HL-60 (cell line): ENCODE results near the gene C5AR2.

Source experiments
- DNase-seq, 2 experiments: peaks; one replicate each; pipeline ENCODE4 v3.0.0-alpha.2; 2010 to 2020; ENCODE audit warnings: low read depth in 1 of 2, low spot score in 1 of 2
- H3K27ac ChIP-seq: fragments of 250-450 bp; sonication (Bioruptor Pico); replicated peaks from 2 replicates; pipeline ENCODE4 v1.5.1; 2020; ENCODE audit warnings: mild to moderate bottlenecking, moderate library complexity
- H3K27me3 ChIP-seq: fragments of 250-450 bp; sonication (Bioruptor Pico); 2 replicates; pipeline ENCODE4 v1.5.1; 2021; ENCODE audit warnings: mild to moderate bottlenecking, moderate library complexity; ENCODE audit not compliant: insufficient read depth, poor library complexity, severe bottlenecking
- H3K4me3 ChIP-seq: replicated peaks from 2 replicates; pipeline ENCODE4 v1.5.1; 2011; ENCODE audit warnings: mild to moderate bottlenecking, control low read depth, low read length; ENCODE audit not compliant: insufficient read depth
- CTCF ChIP-seq: IDR thresholded peaks from one replicate; pipeline ENCODE4 v1.5.1; 2011; ENCODE audit warnings: low read length, control low read depth, inconsistent platforms; ENCODE audit not compliant: insufficient read depth
- GABPA ChIP-seq: IDR thresholded peaks from 2 replicates; pipeline ENCODE4 v1.6.1; 2012; ENCODE audit warnings: low read depth
- POLR2AphosphoS5 ChIP-seq: IDR thresholded peaks from 2 replicates; pipeline ENCODE4 v1.6.1; 2012; ENCODE audit warnings: low read depth
- REST ChIP-seq: IDR thresholded peaks from 2 replicates; pipeline ENCODE4 v1.6.1; 2012; ENCODE audit warnings: low read depth; ENCODE audit not compliant: insufficient replicate concordance
- SPI1 ChIP-seq: IDR thresholded peaks from 2 replicates; pipeline ENCODE4 v1.6.1; 2012; ENCODE audit warnings: low read depth, mild to moderate bottlenecking, borderline replicate concordance

C5AR2 gene

DNA sequence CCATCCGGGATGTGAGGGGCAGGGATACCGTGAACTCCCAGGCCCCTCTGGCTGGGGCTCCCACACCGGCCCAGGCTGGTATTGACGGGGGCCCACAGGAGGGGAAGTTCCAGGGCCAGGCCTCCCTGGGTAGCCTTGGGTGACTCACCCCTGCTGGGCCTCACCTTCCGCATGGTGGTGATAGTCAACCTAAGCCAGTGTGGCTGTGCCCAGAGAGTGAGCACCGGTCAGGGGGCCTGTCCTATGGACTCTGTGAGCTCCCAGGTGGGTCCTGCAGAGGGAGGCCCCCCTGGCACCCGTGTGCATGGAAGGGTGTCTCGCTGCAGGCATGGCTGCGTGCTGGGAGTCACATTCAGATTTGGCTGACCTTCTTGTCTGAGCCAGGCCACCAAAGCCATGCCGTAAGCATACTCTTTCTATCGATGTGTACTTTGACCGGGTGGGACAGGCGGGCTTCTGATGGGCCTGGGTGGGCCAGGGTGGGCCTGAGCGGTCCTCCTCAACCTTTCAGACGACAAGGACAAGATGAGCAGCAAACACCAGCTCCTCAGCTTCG lies 44.7 kb downstream of the C5AR2 start:
- Histone ChIP-seq H3K27me3 (no peaks in the 10 kb centered on the region), H3K4me3 (no peak overlapping the region), H3K27ac (peak overlapping the region; percentile 56)
- DNase-seq, result peak in 1 of 2 experiments; percentile 59
- TF ChIP-seq GABPA (no peak), POLR2AphosphoS5 (no peak), SPI1 (peak; percentile 23; the same call in 1 of the 2 replicates)

GRCh38 chr19:47377208-47377701 lies 45.3 kb downstream of the C5AR2 start:
- H3K4me3 ChIP-seq, result no peak overlapping the region
- TF ChIP-seq CTCF (no peak), GABPA (no peak), REST (no peak), POLR2AphosphoS5 (no peak), SPI1 (no peak)
- peak overlapping the region; percentile 19; the same call in 1 of the 2 replicates for H3K27ac ChIP-seq
- no peaks in the 10 kb centered on the region for H3K27me3 ChIP-seq
- DNase-seq, result no peak

- H3K4me3 ChIP-seq, result no peak overlapping the region
- TF ChIP-seq GABPA (no peak), SPI1 (no peak), CTCF (no peak), REST (no peak)
- DNase-seq, result no peak
- H3K27me3 ChIP-seq, result no peaks in the 10 kb centered on the region
- H3K27ac ChIP-seq, result no peak overlapping the region
These were observed 45.8 kb downstream of the C5AR2 start for GRCh38 chr19:47377801-47378200.

DNA sequence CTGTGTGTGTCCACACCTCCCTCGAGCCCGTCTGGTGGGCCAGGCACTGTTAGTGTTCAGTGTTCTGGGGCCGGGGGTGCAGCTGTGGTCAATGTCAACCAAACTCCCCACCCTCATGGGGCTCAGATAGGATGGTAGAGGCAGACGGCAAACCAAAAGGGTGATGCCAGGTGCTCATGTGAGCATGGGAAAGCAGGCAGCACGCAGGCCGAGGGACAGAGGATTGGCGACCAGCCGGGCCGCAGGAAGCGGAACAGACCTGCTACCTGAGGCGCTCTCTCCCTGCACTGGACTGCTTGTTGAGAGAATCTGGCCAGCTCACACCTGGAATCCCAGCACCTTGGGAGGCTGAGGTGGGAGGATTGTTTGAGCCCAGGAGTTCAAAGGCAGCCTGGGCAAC lies 46.3 kb downstream of the C5AR2 start:
- TF ChIP-seq REST (no peak), SPI1 (no peak), GABPA (no peak), CTCF (no peak), POLR2AphosphoS5 (no peak)
- DNase-seq, result no peak
- Histone ChIP-seq H3K27ac (no peak overlapping the region), H3K4me3 (no peak overlapping the region), H3K27me3 (no peaks in the 10 kb centered on the region)
